Measurements from ENCODE around the gene TBCD. TPM values are rescaled to one million over a fixed set of nuclear protein-coding genes. Genes with fewer than 3 reads are reported as not detected.

Gene TBCD
- total RNA-seq, 1 experiment from 2014 or later: 129 TPM

- no peak overlapping the region for H2BK120ac ChIP-seq (ENCODE audit: low read depth, low read length, poor library complexity, severe bottlenecking)
- no peaks in the 10 kb centered on the region for H3K79me2 ChIP-seq (ENCODE audit: insufficient read depth, low read length)
- H3K36me3 Mint-ChIP-seq (ENCODE audit: insufficient read depth in 1 of 3, low read depth in 3 of 3): peaks cover 22 to 65% (median 58%) of the 10 kb centered on the region in 3 experiments; a peak in 6 of 7 replicates
- H3K27ac Mint-ChIP-seq: no peak overlapping the region
- WGBS (ENCODE audit: extremely low coverage, insufficient read length, low lambda C conversion rate): no CpG with 5 or more reads among the region's 20 CpGs
- no peaks in the 10 kb centered on the region for H3K23me2 ChIP-seq (ENCODE audit: insufficient read length, low read depth, low read length, poor library complexity, severe bottlenecking)
- no peaks in the 10 kb centered on the region for H4K20me1 ChIP-seq (ENCODE audit: control insufficient read depth, insufficient read depth, insufficient read length)
- no peak overlapping the region for H3K4me2 ChIP-seq (ENCODE audit: insufficient read depth, insufficient read length, low read length)
- no peak overlapping the region for H2AFZ ChIP-seq (ENCODE audit: low read length)
- H3K9me3 Mint-ChIP-seq: no peaks in the 10 kb centered on the region; a peak in 1 of 5 replicates
- H4K8ac ChIP-seq (replicated peaks; ENCODE audit: insufficient read length, low read depth, low read length): no peak overlapping the region
- no peak overlapping the region for H2BK5ac ChIP-seq (ENCODE audit: insufficient read length, low read length)
- no peak overlapping the region for H3K27ac ChIP-seq (ENCODE audit: insufficient read length, low read depth, low read length)
- H3T11ph ChIP-seq (ENCODE audit: low read length): no peak overlapping the region
- no peak overlapping the region for H2BK20ac ChIP-seq (ENCODE audit: low read depth, low read length, poor library complexity, severe bottlenecking)
- no peak overlapping the region for H3K23ac ChIP-seq (ENCODE audit: insufficient read length, low read depth, low read length)
- H2BK15ac ChIP-seq (ENCODE audit: low read depth, low read length): no peak overlapping the region
- no peak overlapping the region for H4K91ac ChIP-seq (ENCODE audit: insufficient read length, low read depth, low read length)
- H2AK5ac ChIP-seq (ENCODE audit: insufficient read length, low read length): no peak overlapping the region
- no peaks in the 10 kb centered on the region for H3K27me3 ChIP-seq (ENCODE audit: insufficient read depth, low read length)
- H3K9ac ChIP-seq (ENCODE audit: extremely low read depth, insufficient read length, low read length): no peak overlapping the region
- H3K18ac ChIP-seq (ENCODE audit: insufficient read length, low read depth, low read length): no peak overlapping the region
- no peaks in the 10 kb centered on the region for H3K27me3 Mint-ChIP-seq (ENCODE audit: low read depth)
- no peak overlapping the region for H4K5ac ChIP-seq (ENCODE audit: insufficient read length, low read depth, low read length)
- H3K14ac ChIP-seq (ENCODE audit: insufficient read depth, low read length): no peak overlapping the region
- no peak overlapping the region for H3K4ac ChIP-seq (ENCODE audit: low read depth, low read length)
- H3K4me1 ChIP-seq (ENCODE audit: insufficient read depth, low read length): no peaks in the 10 kb centered on the region
- no peak overlapping the region for H3K4me3 Mint-ChIP-seq
- H3K79me1 ChIP-seq (ENCODE audit: insufficient read depth, low read depth, low read length, poor library complexity, severe bottlenecking): no peaks in the 10 kb centered on the region
- H2BK12ac ChIP-seq (ENCODE audit: insufficient read length, low read depth, low read length): no peak overlapping the region
- no peak overlapping the region for H3K56ac ChIP-seq (ENCODE audit: insufficient read length, low read depth, low read length)
- no peaks in the 10 kb centered on the region for H3K9me3 ChIP-seq (ENCODE audit: control insufficient read depth, low read depth, low read length)
- DNase-seq: no peak
- H3K4me1 Mint-ChIP-seq: no peaks in the 10 kb centered on the region
- TF ChIP-seq CTCF (conservative IDR thresholded peaks at IDR 0.05): no peak
These were observed 153.3 kb downstream of the TBCD start for GRCh38 chr17:82905130-82905529.
